GM12873 (cell line): ENCODE results near the gene PIK3R5.

Experiments used
- CTCF ChIP-seq: IDR thresholded peaks from 2 replicates; pipeline ENCODE4 v1.5.1; 2012; ENCODE audit warnings: low read depth, mild to moderate bottlenecking, moderate library complexity, low read length, control low read depth; ENCODE audit not compliant: insufficient read depth; ENCODE audit errors: missing control alignments

Gene PIK3R5

GRCh38 chr17:8861495-8862181, 103.9 kb downstream of the PIK3R5 start:
- no peak for TF ChIP-seq CTCF

- no peak for TF ChIP-seq CTCF
Observed at GRCh38 chr17:8859804-8860430, 105.6 kb downstream of the PIK3R5 start.

GRCh38 chr17:8859027-8859803, 106.3 kb downstream of the PIK3R5 start:
- TF ChIP-seq CTCF = no peak

GRCh38 chr17:8857919-8858318, 107.6 kb downstream of the PIK3R5 start:
- TF ChIP-seq CTCF = no peak

GRCh38 chr17:8856869-8857575, 108.5 kb downstream of the PIK3R5 start:
- TF ChIP-seq CTCF = no peak

- no peak for TF ChIP-seq CTCF
Observed at GRCh38 chr17:8855477-8856204, 109.9 kb downstream of the PIK3R5 start.
